Transverse colon (tissue), 4 donors: ENCODE data around the gene LCP1. TPM values are rescaled to one million over a fixed set of nuclear protein-coding genes. Genes with fewer than 3 reads are reported as not detected.

Experiments used
- DNase-seq: peaks from one replicate; pipeline ENCODE4 v3.0.0-alpha.2; 2019
- H3K27ac ChIP-seq, 4 donors: fragments of 200-600 bp; sonication (generic); 2 replicates each; pipeline ENCODE4 v1.5.1; 2016 to 2018; ENCODE audit warnings: inconsistent platforms in 4 of 4
- H3K27me3 ChIP-seq: fragments of 200-600 bp; sonication (generic); 2 replicates; pipeline ENCODE4 v1.5.1; 2017; ENCODE audit warnings: inconsistent platforms
- H3K36me3 ChIP-seq, 4 donors: fragments of 200-600 bp; sonication (generic); 2 replicates each; pipeline ENCODE4 v1.5.1; 2017 to 2019; ENCODE audit warnings: inconsistent platforms in 4 of 4
- H3K4me1 ChIP-seq, 4 donors: fragments of 200-600 bp; sonication (generic); 2 replicates each; pipeline ENCODE4 v1.5.1; 2017 to 2020; ENCODE audit warnings: inconsistent platforms in 4 of 4
- H3K4me3 ChIP-seq, 4 donors: fragments of 200-600 bp; sonication (generic); 1 replicate in 1 of 4; 2 replicates in 3 of 4; pipeline versions ENCODE4 v1.5.1 to v1.6.1; 2017 to 2019; ENCODE audit warnings: inconsistent platforms in 4 of 4
- H3K9me3 ChIP-seq, 2 donors: fragments of 200-600 bp; sonication (generic); 2 replicates each; pipeline ENCODE4 v1.5.1; 2017 to 2019; ENCODE audit warnings: inconsistent platforms in 2 of 2
- EP300 ChIP-seq: sonication (generic); formaldehyde crosslinking; IDR thresholded peaks from one replicate; pipeline ENCODE4 v1.6.1; 2017; ENCODE audit warnings: antibody characterized with exemption, low read depth
- POLR2A ChIP-seq: fragments of 450-650 bp; IDR thresholded peaks from one replicate; pipeline ENCODE4 v1.6.1; 2016; ENCODE audit warnings: antibody characterized with exemption, mild to moderate bottlenecking, moderate library complexity
- POLR2AphosphoS5 ChIP-seq, 3 donors: sonication (generic); formaldehyde crosslinking; IDR thresholded peaks; one replicate each; pipeline ENCODE4 v1.6.1; 2016; ENCODE audit warnings: antibody characterized with exemption in 3 of 3
- WGBS, 2 donors: methylation state at CpG; one replicate each; pipeline ENCODE4 v1.1.5; 2018; ENCODE audit warnings: low coverage in 1 of 2; 5-methylcytosine and 5-hydroxymethylcytosine counted together
- in situ Hi-C, 4 donors: fragments of 200-750 bp; cut with MboI; loops; one replicate each; pipeline versions ENCODE4 v1.15.0 to v1.15.1; 2017; ENCODE audit warnings: low sequenced_read_pairs in 3 of 4, low pct_ligation_motif_present in 1 of 4, low pct_unique_long_range_greater_than_20kb in 1 of 4
- intact Hi-C: fragments of 100-400 bp; cut with DNase I; formaldehyde crosslinking; loops from one replicate; pipeline ENCODE4 v1.15.1; 2023; ENCODE audit warnings: low total_unique reads
- total RNA-seq, 4 donors: library from RNA; depleted of rRNA; stranded (reverse); fragments of >200 nt; gene quantifications; one replicate each; pipeline ENCODE4 v1.1.0, GENCODE V29; 2016
- TF ChIP-seq, protein P1 (sequence below), 5 experiments: fragments of 200-600 bp in 3 of 5; fragments of 450-650 bp in 2 of 5; sonication (generic) in 3 of 5; IDR thresholded peaks; 1 replicate in 2 of 5; 2 replicates in 3 of 5; pipeline ENCODE4 v1.5.1; 2016 to 2017; ENCODE audit warnings: antibody characterized with exemption in 5 of 5, inconsistent platforms in 3 of 5, mild to moderate bottlenecking in 2 of 5, moderate library complexity in 1 of 5

Gene LCP1
- total RNA-seq, 4 donors from 2014 or later: 1.6 to 35.7 (median 26.1) TPM

DNA sequence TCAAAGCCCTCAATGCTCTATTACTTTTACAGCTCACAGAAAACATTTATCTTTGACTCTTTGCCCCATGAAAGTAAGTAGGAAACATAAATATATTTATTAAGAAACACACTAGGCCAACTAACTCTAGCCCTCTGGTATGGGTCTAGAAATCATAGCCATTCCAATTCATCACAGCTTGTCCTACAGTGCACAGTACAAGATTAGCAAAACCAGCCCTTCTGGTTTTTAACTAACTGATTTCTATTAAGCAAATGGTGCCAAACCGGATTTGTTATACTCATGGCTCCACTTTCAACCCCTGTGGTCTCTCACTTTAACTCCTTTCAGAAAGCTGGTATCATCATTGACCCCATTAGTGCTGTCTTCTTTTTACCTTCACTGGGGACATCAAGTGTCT is 24.2 kb upstream of the LCP1 start:
- no peak overlapping the region for H3K27ac ChIP-seq
- no peak for DNase-seq
- H3K4me1 ChIP-seq: peaks cover 0 to 5% (median 2%) of the 10 kb centered on the region in 4 donors
- peaks cover 20% of the 10 kb centered on the region for H3K27me3 ChIP-seq
- intact Hi-C loops: no loop called here
- no peak for TF ChIP-seq POLR2AphosphoS5 (IDR thresholded peaks at IDR 0.05)
- TF ChIP-seq, protein P1, sequence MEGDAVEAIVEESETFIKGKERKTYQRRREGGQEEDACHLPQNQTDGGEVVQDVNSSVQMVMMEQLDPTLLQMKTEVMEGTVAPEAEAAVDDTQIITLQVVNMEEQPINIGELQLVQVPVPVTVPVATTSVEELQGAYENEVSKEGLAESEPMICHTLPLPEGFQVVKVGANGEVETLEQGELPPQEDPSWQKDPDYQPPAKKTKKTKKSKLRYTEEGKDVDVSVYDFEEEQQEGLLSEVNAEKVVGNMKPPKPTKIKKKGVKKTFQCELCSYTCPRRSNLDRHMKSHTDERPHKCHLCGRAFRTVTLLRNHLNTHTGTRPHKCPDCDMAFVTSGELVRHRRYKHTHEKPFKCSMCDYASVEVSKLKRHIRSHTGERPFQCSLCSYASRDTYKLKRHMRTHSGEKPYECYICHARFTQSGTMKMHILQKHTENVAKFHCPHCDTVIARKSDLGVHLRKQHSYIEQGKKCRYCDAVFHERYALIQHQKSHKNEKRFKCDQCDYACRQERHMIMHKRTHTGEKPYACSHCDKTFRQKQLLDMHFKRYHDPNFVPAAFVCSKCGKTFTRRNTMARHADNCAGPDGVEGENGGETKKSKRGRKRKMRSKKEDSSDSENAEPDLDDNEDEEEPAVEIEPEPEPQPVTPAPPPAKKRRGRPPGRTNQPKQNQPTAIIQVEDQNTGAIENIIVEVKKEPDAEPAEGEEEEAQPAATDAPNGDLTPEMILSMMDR (IDR thresholded peaks at IDR 0.05): no peak
- H3K9me3 ChIP-seq: no peaks in the 10 kb centered on the region
- WGBS, 2 donors: 69 to 83% methylated on average over 1 of the region's 1 CpG
- H3K4me3 ChIP-seq: no peak overlapping the region
- in situ Hi-C loops: no loop called here
- no peaks in the 10 kb centered on the region for H3K36me3 ChIP-seq

DNA sequence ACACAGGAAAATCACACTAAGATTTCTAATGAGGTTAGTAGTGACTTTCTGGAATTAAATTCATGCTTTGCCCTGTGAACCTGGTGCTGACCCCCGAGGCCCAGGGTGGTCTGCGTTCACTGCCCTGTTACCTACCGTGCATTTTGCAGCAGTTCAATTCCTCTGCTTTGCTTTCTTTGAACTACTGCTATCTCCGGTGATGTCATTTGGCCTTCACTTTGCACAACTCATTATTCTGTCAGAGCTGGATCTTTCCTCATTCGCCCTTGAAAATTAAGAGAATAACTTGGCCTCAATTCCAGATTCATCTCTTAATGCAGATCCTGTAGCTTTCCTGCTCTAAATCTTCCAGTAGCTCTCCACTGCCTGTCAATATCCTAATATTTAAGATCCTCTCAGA is 21.0 kb upstream of the LCP1 start:
- in situ Hi-C loops: no loop called here
- 78 to 82% methylated on average over 5 of the region's 5 CpGs for WGBS, 2 donors
- TF ChIP-seq, protein P1 (IDR thresholded peaks at IDR 0.05): no peak
- TF ChIP-seq POLR2A (no peak), EP300 (no peak), POLR2AphosphoS5 (IDR thresholded peaks at IDR 0.05) (no peak)
- H3K4me3 ChIP-seq: no peak overlapping the region
- H3K9me3 ChIP-seq: no peaks in the 10 kb centered on the region
- no peak for DNase-seq
- intact Hi-C loops: no loop called here
- no peaks in the 10 kb centered on the region for H3K36me3 ChIP-seq
- H3K27me3 ChIP-seq: no peaks in the 10 kb centered on the region
- no peaks in the 10 kb centered on the region for H3K4me1 ChIP-seq
- H3K27ac ChIP-seq: no peak overlapping the region

DNA sequence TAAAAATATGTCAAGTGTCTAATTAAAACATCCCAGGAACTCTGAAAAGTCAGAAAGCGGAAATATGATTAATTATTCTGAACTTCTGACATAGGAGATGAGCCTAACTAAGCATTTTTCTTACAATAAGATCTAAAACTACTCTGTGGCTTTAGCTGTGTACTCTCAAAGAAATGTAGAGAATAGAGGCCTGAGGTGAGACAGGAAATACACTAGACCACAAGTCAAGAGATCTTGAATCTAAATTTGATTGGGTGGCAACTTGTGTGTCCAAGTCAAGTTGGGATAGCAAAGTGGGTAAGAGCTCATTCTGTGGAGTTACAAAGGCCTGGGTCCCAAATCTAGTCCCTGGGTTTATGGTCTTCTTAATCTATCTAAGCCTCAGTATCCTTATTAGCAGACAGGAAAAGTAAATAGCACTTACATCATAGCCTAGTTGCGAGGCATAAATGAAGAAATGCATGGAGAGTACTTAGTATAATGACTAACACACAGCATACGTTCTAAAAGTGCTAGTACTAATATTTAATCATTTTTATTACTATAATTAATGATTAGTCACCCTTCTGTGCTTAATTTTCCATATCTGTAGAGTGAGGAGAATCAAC is 20.3 kb upstream of the LCP1 start:
- Histone ChIP-seq H3K36me3 (no peaks in the 10 kb centered on the region), H3K4me1 (no peaks in the 10 kb centered on the region), H3K27ac (no peak overlapping the region), H3K27me3 (no peaks in the 10 kb centered on the region), H3K9me3 (no peaks in the 10 kb centered on the region), H3K4me3 (no peak overlapping the region)
- in situ Hi-C loops: no loop called here
- DNase-seq: no peak
- intact Hi-C loops: no loop called here
- no peak for TF ChIP-seq POLR2A
- TF ChIP-seq EP300: no peak
- no peak for TF ChIP-seq POLR2AphosphoS5 (IDR thresholded peaks at IDR 0.05)
- TF ChIP-seq, protein P1 (IDR thresholded peaks at IDR 0.05): no peak
- WGBS, 2 donors: 75 to 79% methylated on average over 3 of the region's 3 CpGs

DNA sequence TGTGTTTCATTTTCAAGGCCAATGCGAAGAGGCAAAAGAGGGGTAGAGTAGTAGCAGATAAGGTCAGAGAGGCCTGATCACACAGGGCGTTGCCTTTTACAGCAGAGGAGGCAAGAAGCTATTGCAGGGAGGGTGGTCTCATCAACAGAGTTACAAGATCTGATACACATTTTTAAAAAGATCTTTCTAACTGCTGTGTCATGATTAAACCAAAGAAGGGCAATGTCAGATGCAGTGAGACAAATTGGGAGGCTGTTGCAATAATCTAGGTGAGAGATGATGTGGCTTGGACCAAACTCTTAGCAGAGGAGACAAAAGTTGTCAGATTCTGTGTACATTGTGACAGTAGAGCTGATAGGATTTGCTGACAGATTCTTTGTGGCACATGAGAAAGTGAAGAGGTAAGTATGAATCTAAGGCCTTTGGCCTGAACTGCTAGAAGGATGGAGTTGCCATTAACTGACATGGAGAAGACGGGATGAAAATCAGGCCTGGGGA is 16.8 kb upstream of the LCP1 start:
- in situ Hi-C loops: no loop called here
- TF ChIP-seq EP300: no peak
- no peak for TF ChIP-seq POLR2A
- TF ChIP-seq, protein P1 (IDR thresholded peaks at IDR 0.05): no peak
- TF ChIP-seq POLR2AphosphoS5 (IDR thresholded peaks at IDR 0.05): no peak
- intact Hi-C loops: no loop called here
- 81 to 91% methylated on average over 3 of the region's 3 CpGs for WGBS, 2 donors
- no peaks in the 10 kb centered on the region for H3K36me3 ChIP-seq
- H3K9me3 ChIP-seq: no peaks in the 10 kb centered on the region
- no peak overlapping the region for H3K4me3 ChIP-seq
- no peaks in the 10 kb centered on the region for H3K27me3 ChIP-seq
- H3K27ac ChIP-seq: no peak overlapping the region
- H3K4me1 ChIP-seq: no peaks in the 10 kb centered on the region
- DNase-seq: no peak
